Activated CD8-positive, alpha-beta memory T cell treated with anti-CD3 and anti-CD28 coated beads for 1 hour (primary cell): ENCODE measurements around the gene SLC16A2.
"Not testable (repeated sequence)": the region's sequence is repeated elsewhere in the genome, so short reads cannot be mapped to it uniquely, and the experiment has no call there.

ENCODE experiments used
- DNase-seq, 2 donors: peaks; one replicate each; pipeline ENCODE4 v3.0.0-alpha.2; 2020; ENCODE audit warnings: low read depth in 1 of 2; ENCODE audit errors: extremely low read depth in 1 of 2

Gene SLC16A2

DNA sequence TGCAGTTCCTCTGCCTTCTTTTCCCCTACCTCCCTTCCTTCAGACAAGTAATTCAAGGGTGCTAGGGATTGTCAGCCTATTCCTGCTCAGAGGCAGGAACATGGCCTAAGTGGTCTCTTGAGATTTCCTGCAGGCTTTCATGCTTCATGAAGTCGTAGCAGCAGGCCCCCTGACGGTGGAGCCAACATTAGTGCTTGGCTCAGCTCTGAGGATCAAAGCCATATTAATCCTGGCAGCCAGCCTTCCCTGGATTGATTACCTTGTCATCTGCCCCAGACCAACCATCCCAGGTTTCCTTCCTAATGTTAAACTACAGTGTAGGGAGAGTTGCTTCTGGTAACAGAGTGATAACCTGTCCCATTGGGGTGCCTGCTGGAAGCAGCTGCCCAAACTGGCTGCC lies 84.1 kb downstream of the SLC16A2 start:
- no peak for DNase-seq

DNA sequence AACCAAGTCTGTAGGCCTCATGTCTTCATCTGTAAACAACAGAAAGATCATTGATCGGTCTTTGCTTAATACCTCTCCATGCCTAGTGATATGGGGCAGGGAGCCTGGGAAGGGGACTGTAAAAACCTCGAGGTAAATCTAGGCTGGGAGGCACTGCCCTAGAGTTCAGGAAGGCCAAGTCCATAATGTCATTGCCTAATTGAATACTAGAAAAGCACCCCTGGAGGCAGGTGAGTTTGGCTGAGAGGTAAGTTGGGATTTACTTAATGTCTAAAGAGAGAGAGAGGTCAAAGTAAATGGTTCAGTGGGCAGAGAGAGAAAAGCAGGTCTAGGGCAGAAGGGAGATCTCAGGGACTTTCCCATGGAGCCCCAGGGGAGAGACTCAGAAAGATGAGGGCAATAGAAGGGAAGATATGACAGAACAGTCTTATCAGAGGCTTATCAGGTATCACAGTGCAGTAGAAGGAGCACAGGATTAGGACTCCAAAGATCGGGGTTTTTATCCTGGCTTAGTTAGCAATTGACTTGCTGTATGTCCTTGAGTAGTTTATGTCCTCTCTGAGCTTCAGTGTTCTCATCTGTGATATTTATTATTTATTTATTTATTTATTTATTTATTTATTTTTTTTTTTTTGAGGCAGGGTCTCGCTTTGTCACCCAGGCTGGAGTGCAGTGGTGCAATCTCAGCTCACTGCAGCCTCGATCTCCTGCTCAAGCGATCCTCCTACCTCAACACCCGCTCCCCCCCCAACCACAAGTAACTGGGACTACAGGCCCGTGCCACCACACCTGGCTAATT lies 85.2 kb downstream of the SLC16A2 start:
- DNase-seq: no peak

DNA sequence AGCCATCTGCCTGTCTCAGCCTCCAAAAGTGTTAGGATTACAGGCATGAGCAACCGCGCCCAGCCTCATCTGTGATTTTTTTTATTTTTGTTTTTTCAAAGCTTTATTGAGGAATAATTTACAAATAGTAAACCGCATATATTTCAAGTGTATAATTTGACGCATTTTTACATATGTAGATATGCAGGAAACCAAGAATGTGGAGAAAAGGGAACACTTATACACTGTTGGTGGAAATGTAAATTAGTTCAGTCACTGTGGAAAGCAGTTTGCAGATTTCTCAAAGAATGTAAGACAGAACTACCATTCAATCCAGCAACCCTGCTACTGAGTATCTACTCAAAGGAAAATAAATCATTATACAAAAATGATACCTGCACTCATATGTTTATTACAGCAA lies 85.9 kb downstream of the SLC16A2 start:
- no peak for DNase-seq

GRCh38 chrX:74509989-74510388 lies 88.7 kb downstream of the SLC16A2 start:
- no peak for DNase-seq

DNA sequence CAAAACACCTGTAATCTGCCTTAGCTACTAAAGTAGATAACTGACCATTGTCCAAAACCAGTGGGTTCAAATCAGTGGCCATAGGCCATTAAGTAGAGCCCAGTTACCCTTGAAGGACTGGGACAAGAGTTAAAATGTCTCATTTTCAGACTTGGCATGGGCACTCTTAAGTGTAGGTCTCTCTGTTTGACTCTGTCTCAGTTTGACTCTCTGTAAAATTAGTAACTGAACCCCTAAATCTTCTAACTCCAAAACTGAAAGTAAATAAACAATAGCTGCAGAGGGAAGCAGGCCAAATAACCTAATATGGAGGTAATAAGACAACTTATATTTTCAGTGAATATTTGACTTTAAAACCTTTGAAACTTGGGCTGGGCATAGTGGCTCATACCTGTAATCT lies 89.1 kb downstream of the SLC16A2 start:
- DNase-seq: no peak

DNA sequence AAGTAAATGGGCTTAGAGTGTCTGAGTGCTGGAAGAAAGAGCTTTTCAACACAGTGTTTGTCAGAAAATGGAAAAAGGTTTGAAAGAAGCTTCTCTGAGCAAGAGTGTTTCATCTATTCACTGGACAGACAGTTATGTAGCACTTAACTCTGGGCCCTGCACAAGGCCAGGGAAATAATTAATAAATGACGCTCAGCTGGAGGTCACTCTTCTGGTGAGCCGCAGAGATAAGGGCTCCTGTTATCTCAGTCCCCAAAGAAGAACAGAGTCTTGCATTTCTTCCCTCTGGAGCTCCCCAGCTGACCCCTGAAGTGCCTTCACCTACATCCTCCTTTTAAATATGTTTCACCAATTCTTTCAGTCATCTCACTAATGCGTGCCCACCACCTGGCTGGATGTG lies 90.4 kb downstream of the SLC16A2 start:
- DNase-seq: no peak

- DNase-seq: no peak
Observed at GRCh38 chrX:74514384-74514783, 93.1 kb downstream of the SLC16A2 start.

DNA sequence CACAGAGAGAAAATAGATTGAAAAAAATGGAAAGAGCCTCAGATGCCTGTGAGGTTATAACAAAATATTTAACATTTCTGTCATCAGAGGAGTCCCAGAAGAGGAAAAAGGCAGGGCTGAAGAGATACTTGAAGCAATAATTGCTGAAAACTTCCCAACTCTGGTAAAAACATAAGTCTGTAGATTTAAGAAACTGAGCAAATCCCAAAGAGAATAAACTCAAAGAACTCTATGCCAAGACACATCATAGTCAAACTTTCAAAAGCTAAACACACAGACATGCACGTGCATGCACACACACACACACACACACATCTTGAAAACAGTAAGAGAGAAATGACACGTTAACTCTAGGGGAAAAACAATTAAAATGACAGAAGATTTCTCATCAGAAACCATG lies 94.1 kb downstream of the SLC16A2 start:
- DNase-seq: no peak

- DNase-seq: not testable (repeated sequence)
Observed at GRCh38 chrX:74516013-74516412, 94.7 kb downstream of the SLC16A2 start.

DNA sequence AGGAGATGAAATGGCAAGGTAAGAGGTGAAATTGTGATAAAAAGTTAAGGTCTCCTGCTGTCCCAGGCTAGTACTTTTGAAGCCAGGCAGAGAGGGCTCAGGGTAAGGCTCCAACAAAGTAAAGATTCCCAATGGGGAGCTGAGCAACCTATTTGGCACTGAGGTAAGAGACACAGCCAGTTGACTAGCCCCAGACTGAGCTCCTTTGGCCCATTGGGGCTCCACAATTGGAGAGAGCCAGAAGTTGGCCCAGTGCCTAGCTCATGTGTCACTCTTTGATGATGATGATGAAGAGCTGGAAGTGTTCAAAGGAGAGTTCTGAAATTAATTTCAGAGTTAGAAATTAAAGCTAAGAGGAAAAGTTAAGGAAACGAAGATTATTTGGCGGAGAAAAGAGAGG lies 98.6 kb downstream of the SLC16A2 start:
- DNase-seq: no peak

- DNase-seq: no peak
Observed at GRCh38 chrX:74520291-74520690, 99.0 kb downstream of the SLC16A2 start.

- DNase-seq: no peak
Observed at GRCh38 chrX:74520896-74521295, 99.6 kb downstream of the SLC16A2 start.

- DNase-seq: no peak
Observed at GRCh38 chrX:74521961-74522751, 100.9 kb downstream of the SLC16A2 start.

DNA sequence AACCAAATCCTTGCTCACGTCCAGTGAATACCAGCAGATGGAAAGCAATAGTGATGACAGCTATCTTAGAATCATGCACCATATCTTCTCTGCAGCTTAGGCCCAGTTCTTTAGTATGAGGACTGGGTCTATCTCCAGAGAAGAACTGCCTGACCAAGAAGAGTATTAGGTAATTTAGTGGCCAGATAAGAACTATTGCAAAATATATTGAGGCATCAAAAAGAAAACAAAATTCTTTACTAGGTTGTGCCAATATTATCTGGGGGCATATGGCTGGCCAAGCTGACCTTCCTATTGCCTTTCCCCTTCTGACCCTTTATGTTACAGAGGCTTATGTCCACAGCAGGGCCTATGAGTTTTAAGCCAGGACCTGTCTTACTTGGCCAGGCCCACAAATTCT lies 101.9 kb downstream of the SLC16A2 start:
- no peak for DNase-seq

- no peak for DNase-seq
Observed at GRCh38 chrX:74523870-74524735, 102.8 kb downstream of the SLC16A2 start.

GRCh38 chrX:74525116-74525515 lies 103.8 kb downstream of the SLC16A2 start:
- no peak for DNase-seq

DNA sequence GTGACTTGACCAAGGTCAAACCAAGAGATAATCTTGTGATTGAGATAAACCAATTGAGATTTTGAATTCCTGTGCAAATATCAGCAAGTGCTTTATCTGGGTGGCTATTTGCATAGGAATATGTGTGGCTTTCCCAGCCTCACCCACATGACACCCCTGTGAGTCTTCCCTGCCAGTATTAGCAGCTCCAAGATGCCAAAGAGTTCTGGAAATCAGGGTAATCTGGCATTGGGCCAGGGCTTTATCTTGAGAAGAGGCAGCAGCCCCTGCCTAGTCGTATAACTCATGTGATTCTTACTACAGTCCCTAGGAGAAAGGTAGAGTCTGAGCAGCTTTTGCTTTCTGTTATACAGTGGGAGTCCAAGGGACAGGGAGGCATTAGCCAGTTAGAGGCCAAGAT lies 105.5 kb downstream of the SLC16A2 start:
- no peak for DNase-seq

GRCh38 chrX:74527350-74527749 lies 106.1 kb downstream of the SLC16A2 start:
- DNase-seq: no peak

DNA sequence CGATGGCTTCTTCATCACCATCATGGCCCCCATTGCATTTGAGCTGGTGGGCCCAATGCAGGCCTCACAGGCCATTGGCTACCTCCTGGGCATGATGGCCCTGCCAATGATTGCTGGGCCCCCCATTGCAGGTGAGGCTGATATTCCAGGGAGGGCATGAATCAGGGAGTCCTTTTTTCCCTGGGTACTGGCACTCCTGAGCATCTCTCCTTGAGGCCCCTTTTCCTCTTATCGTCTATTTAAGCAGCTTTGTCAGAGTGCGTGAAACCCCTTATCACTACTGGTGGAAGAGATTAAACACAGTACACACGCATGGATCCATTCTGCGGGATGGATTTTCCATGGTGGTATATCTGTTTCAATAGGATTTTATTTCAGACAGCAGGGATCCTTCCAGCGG lies 108.0 kb downstream of the SLC16A2 start:
- DNase-seq: no peak

DNA sequence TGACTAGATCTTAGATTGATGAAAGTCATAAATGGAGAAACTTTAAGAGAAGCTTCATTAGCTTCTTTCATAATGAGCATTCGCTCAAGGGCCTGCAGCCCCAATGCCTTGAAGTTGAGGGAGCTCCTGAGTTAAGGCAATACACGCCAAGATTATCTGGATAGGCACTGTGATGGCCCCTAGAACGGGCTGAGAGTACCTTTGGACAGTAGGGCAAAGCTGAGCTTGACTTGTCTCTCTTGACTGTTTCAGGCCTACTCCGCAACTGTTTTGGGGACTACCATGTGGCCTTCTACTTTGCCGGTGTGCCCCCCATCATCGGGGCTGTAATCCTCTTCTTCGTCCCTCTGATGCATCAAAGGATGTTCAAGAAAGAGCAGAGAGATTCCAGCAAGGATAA lies 109.8 kb downstream of the SLC16A2 start:
- DNase-seq: no peak

DNA sequence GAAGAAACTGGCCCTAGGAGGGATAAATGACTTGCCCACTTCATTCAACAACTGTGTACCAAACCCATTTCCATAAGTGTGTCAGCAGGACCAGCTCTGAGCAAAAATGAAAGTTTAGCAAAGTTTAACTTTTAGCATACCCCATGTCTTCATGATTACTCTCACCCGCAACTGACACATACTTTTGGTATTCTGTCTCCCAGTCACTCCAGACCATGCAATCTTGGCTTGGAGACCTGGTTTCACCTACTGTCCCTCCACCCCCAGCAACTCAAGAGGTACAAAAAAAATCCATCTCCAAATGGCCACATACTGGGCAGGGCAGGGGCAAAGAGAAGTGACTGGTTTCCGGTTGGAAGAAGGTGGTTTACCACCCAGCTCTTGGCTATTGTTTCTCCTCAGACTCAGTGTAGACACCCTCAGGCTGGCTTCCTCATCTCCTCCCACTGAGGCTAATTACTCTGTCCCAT lies 113.3 kb downstream of the SLC16A2 start:
- DNase-seq: no peak
